Ishikawa (cell line): Measurements from ENCODE around the gene SNRPB.

ENCODE experiments used
- CEBPB ChIP-seq: IDR thresholded peaks from 2 replicates; pipeline ENCODE4 v1.6.1; 2012
- CREB1 ChIP-seq: IDR thresholded peaks from 2 replicates; pipeline ENCODE4 v1.6.1; 2012; ENCODE audit warnings: low read depth
- EP300 ChIP-seq: IDR thresholded peaks from 2 replicates; pipeline ENCODE4 v1.6.1; 2012; ENCODE audit warnings: borderline replicate concordance
- MAX ChIP-seq: IDR thresholded peaks from 2 replicates; pipeline ENCODE4 v1.6.1; 2012
- RAD21 ChIP-seq: IDR thresholded peaks from 2 replicates; pipeline ENCODE4 v1.6.1; 2012; ENCODE audit warnings: low read depth

DNA sequence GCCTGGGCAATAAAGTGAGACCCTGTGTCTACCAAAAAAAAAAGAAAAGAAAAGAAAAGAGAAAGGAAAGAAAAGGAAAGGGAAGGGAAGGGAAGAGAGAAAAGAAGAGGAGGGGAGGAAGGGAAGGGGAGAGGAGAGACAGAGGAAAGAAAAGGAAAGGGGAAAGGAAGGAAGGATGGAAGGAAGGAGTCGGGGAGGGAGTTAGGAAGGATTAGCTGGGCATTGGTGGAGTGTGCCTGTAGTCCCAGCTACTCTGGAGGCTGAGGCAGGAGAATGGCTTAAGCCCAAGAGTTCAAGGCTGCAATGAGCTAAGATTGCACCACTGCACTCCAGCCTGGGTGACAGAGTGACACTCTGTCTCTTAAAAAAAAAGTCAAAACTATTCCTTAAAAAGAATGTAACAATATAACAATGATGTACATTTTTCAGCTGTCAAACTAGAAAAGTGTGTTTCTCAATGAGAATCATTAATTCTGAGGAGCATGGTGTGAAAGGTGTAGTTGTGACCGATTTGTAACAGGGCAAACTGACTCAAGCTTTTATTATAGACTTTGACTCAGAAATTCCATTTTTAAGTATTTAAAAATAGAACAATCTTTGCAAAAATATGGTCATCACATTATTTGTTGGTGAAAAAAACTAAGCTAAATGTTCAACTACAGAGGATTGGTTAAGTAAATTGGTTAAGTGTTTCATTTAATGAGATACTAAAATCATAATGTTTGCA lies 14.7 kb downstream of the SNRPB start:
- TF ChIP-seq EP300 = no peak
- no peak for TF ChIP-seq CEBPB
- no peak for TF ChIP-seq CREB1
- no peak for TF ChIP-seq RAD21
- TF ChIP-seq MAX = no peak
